GM12878 (cell line): ENCODE data around the gene LTA. TPM values are rescaled to one million over a fixed set of nuclear protein-coding genes. Genes with fewer than 3 reads are reported as not detected.

Experiments
- BMI1 ChIP-seq: fragments of 450-650 bp; IDR thresholded peaks from 2 replicates; pipeline ENCODE4 v1.6.1; 2016; ENCODE audit warnings: mild to moderate bottlenecking, moderate library complexity, borderline replicate concordance
- BRCA1 ChIP-seq: IDR thresholded peaks from 2 replicates; pipeline ENCODE4 v1.6.1; 2011; ENCODE audit warnings: low read depth, low read length, improper control_type of control experiment
- CBFB ChIP-seq: IDR thresholded peaks from 2 replicates; pipeline ENCODE4 v1.6.1; 2016; ENCODE audit warnings: antibody characterized with exemption, low read depth
- CBX3 ChIP-seq: fragments of 200-600 bp; sonication (generic); IDR thresholded peaks from 2 replicates; pipeline ENCODE4 v1.6.1; 2016; ENCODE audit warnings: low read depth, borderline replicate concordance
- CBX5 ChIP-seq: sonication (generic); IDR thresholded peaks from 2 replicates; pipeline ENCODE4 v1.6.1; 2016; ENCODE audit warnings: low read depth, moderate library complexity, mild to moderate bottlenecking, inconsistent platforms
- CHD1 ChIP-seq: IDR thresholded peaks from 2 replicates; pipeline ENCODE4 v1.6.1; 2012; ENCODE audit warnings: low read depth, low read length, improper control_type of control experiment
- ETV6 ChIP-seq, 2 experiments: fragments of 450-650 bp in 1 of 2; IDR thresholded peaks in 1 of 2; conservative IDR thresholded peaks in 1 of 2; 2 replicates each; pipeline ENCODE4 v1.6.1; 2014; ENCODE audit warnings: antibody characterized with exemption in 1 of 2, borderline replicate concordance in 1 of 2, low read depth in 1 of 2, mild to moderate bottlenecking in 1 of 2, moderate library complexity in 1 of 2
- HDGF ChIP-seq: fragments of 450-650 bp; IDR thresholded peaks from 2 replicates; pipeline ENCODE4 v1.6.1; 2016; ENCODE audit warnings: antibody characterized with exemption
- MEF2B ChIP-seq: fragments of 450-650 bp; IDR thresholded peaks from 2 replicates; pipeline ENCODE4 v1.6.1; 2018; ENCODE audit warnings: mild to moderate bottlenecking, moderate library complexity; ENCODE audit not compliant: partially characterized antibody, poor library complexity, severe bottlenecking
- NFIC ChIP-seq: IDR thresholded peaks from 2 replicates; pipeline ENCODE4 v1.6.1; 2012; ENCODE audit warnings: low read depth, mild to moderate bottlenecking, inconsistent platforms, low read length, moderate library complexity
- NR2F1 ChIP-seq: fragments of 450-650 bp; conservative IDR thresholded peaks from 2 replicates; pipeline ENCODE4 v1.6.1; 2017; ENCODE audit warnings: mild to moderate bottlenecking
- SMARCA5 ChIP-seq: fragments of 450-650 bp; IDR thresholded peaks from 2 replicates; pipeline ENCODE4 v1.6.1; 2017; ENCODE audit warnings: mild to moderate bottlenecking
- SREBF1 ChIP-seq: IDR thresholded peaks from 2 replicates; pipeline ENCODE4 v1.6.1; 2012; ENCODE audit warnings: mild to moderate bottlenecking, low read length
- STAT1 ChIP-seq: fragments of 450-650 bp; conservative IDR thresholded peaks from 2 replicates; pipeline ENCODE4 v1.6.1; 2014; ENCODE audit warnings: antibody characterized with exemption, mild to moderate bottlenecking
- TAF1 ChIP-seq: IDR thresholded peaks from 2 replicates; pipeline ENCODE4 v1.6.1; 2011; ENCODE audit warnings: mild to moderate bottlenecking, low read depth, low read length, borderline replicate concordance
- YY1 ChIP-seq: IDR thresholded peaks from 2 replicates; pipeline ENCODE4 v1.6.1; 2011; ENCODE audit warnings: low read depth, mild to moderate bottlenecking, low read length
- polyA plus RNA-seq, 11 experiments: library from polyadenylated mRNA; depleted of rRNA in 4 of 11; unstranded in 6 of 11; stranded (reverse) in 5 of 11; fragments of >200 nt; fragmentation: Nextera tagmentation in 4 of 11; fragmentation: Illumina TruSeq in 1 of 11; extraction: Ambion mirVana in 4 of 11; extraction: Trizol in 1 of 11; gene quantifications; 1 replicate in 1 of 11; 2 replicates in 10 of 11; pipeline versions ENCODE4 v1.2.1 to v1.2.3, GENCODE V29; 2011 to 2016; ENCODE audit warnings: inconsistent platforms in 2 of 11, missing spikeins in 2 of 11, low read depth in 1 of 11
- total RNA-seq, 4 experiments: library from RNA; depleted of rRNA in 3 of 4; stranded (reverse); fragments of >200 nt in 3 of 4; fragmentation: Illumina TruSeq in 1 of 4; extraction: Trizol in 1 of 4; gene quantifications; 2 replicates each; pipeline versions ENCODE4 v1.2.1 to v1.2.3, GENCODE V29; 2013 to 2021
- TF ChIP-seq, protein P1 (sequence below), 3 experiments: IDR thresholded peaks in 2 of 3; conservative IDR thresholded peaks in 1 of 3; 2 replicates each; pipeline ENCODE4 v1.5.1; 2011; ENCODE audit warnings: low read depth in 3 of 3, low read length in 3 of 3, mild to moderate bottlenecking in 3 of 3, control low read depth in 2 of 3, moderate library complexity in 2 of 3, inconsistent platforms in 1 of 3, mixed read lengths in 1 of 3; ENCODE audit not compliant: control insufficient read depth in 2 of 3, insufficient read depth in 1 of 3; ENCODE audit errors: extremely low read depth in 1 of 3
- TF ChIP-seq, protein P2 (sequence below): IDR thresholded peaks from 2 replicates; pipeline ENCODE4 v1.6.1; 2011; ENCODE audit warnings: low read depth, mild to moderate bottlenecking, low read length, moderate library complexity, borderline replicate concordance; ENCODE audit errors: extremely low read depth
- TF ChIP-seq, protein P3 (sequence below): fragments of 450-650 bp; IDR thresholded peaks from 2 replicates; pipeline ENCODE4 v1.6.1; 2017; ENCODE audit warnings: mild to moderate bottlenecking
- TF ChIP-seq, protein P4 (sequence below): fragments of 450-650 bp; IDR thresholded peaks from 2 replicates; pipeline ENCODE4 v1.6.1; 2017; ENCODE audit warnings: borderline replicate concordance

Gene LTA
- total and polyA plus RNA-seq, 10 of the 15 experiments (the other 5 are each of a cell fraction or from before 2014, with no cell fraction given): 27.5 to 100 (median 75.1) TPM

DNA sequence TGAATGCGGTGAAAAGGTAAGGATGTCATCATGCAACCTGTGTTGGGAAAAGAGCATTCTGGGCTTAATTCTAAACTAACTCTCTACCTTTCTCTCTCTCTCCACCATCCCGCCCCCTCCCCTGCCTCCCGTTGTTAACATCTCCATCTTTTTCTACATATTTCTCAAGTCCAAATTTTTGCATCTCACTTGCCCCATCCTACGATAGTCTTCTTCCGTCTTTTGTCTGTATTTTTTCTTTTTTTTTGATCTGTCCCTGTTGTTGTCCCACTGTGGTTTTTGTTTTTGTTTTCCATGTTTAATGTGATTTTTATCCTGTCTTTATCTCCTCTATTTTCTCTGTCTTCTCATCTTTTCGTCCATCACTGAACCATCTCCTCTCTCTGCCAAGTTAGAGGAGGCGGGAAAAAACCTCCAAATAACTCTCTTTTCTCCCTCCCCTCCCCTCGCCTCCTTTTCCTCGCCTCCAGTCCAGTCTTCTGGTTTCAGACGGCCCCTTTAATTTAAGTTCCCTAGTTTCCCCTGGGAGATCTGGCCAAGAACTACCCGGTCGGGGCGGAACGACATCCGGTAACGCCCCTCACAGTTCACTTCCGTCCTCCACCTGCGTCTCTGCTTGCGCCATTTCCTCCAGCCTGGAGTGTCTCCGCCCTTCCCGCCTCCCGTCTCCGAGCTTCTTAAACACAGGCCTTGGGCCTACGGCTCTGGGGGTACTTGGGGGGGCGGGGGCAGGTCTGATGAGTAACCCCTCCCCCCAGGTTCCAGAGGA, 24.9 kb upstream of the LTA start, which contains the start of gene NFKBIL1 (continued):
- TF ChIP-seq, protein P1, sequence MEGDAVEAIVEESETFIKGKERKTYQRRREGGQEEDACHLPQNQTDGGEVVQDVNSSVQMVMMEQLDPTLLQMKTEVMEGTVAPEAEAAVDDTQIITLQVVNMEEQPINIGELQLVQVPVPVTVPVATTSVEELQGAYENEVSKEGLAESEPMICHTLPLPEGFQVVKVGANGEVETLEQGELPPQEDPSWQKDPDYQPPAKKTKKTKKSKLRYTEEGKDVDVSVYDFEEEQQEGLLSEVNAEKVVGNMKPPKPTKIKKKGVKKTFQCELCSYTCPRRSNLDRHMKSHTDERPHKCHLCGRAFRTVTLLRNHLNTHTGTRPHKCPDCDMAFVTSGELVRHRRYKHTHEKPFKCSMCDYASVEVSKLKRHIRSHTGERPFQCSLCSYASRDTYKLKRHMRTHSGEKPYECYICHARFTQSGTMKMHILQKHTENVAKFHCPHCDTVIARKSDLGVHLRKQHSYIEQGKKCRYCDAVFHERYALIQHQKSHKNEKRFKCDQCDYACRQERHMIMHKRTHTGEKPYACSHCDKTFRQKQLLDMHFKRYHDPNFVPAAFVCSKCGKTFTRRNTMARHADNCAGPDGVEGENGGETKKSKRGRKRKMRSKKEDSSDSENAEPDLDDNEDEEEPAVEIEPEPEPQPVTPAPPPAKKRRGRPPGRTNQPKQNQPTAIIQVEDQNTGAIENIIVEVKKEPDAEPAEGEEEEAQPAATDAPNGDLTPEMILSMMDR (IDR thresholded peaks at IDR 0.05 in 2 of 3, conservative IDR thresholded peaks at IDR 0.05 in 1 of 3; ENCODE audit: control insufficient read depth in 2 of 3, extremely low read depth in 1 of 3, insufficient read depth in 1 of 3, low read depth in 3 of 3, low read length in 3 of 3): no peak
- TF ChIP-seq ETV6 (conservative IDR thresholded peaks at IDR 0.05 in 1 of 2, IDR thresholded peaks at IDR 0.05 in 1 of 2; ENCODE audit: borderline replicate concordance in 1 of 2, low read depth in 1 of 2) (no peak), CHD1 (no peak), TAF1 (0 out of 2 replicates have a peak, but pooled peaks have one; percentile 63), BMI1 (no peak), CBFB (no peak; the same call in 1 of the 2 replicates), CBX3 (no peak), CBX5 (no peak), SREBF1 (0 out of 2 replicates have a peak, but pooled peaks have one; percentile 16), SMARCA5 (no peak), NFIC (peak; percentile 13; the same call in 1 of the 2 replicates), MEF2B (peak; percentile 96), YY1 (peak; percentile 91), BRCA1 (no peak), HDGF (0 out of 2 replicates have a peak, but pooled peaks have one; percentile 43), NR2F1 (no peak), STAT1 (peak; percentile 30; the same call in 1 of the 2 replicates)
- TF ChIP-seq, protein P2, sequence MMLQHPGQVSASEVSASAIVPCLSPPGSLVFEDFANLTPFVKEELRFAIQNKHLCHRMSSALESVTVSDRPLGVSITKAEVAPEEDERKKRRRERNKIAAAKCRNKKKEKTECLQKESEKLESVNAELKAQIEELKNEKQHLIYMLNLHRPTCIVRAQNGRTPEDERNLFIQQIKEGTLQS: no peak
- TF ChIP-seq, protein P3, sequence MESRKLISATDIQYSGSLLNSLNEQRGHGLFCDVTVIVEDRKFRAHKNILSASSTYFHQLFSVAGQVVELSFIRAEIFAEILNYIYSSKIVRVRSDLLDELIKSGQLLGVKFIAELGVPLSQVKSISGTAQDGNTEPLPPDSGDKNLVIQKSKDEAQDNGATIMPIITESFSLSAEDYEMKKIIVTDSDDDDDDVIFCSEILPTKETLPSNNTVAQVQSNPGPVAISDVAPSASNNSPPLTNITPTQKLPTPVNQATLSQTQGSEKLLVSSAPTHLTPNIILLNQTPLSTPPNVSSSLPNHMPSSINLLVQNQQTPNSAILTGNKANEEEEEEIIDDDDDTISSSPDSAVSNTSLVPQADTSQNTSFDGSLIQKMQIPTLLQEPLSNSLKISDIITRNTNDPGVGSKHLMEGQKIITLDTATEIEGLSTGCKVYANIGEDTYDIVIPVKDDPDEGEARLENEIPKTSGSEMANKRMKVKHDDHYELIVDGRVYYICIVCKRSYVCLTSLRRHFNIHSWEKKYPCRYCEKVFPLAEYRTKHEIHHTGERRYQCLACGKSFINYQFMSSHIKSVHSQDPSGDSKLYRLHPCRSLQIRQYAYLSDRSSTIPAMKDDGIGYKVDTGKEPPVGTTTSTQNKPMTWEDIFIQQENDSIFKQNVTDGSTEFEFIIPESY: no peak
- TF ChIP-seq, protein P4, sequence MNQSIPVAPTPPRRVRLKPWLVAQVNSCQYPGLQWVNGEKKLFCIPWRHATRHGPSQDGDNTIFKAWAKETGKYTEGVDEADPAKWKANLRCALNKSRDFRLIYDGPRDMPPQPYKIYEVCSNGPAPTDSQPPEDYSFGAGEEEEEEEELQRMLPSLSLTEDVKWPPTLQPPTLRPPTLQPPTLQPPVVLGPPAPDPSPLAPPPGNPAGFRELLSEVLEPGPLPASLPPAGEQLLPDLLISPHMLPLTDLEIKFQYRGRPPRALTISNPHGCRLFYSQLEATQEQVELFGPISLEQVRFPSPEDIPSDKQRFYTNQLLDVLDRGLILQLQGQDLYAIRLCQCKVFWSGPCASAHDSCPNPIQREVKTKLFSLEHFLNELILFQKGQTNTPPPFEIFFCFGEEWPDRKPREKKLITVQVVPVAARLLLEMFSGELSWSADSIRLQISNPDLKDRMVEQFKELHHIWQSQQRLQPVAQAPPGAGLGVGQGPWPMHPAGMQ: no peak
